ENCODE results near the gene SCIN. TPM values are rescaled to one million over a fixed set of nuclear protein-coding genes. Genes with fewer than 3 reads are reported as not detected.

SCIN gene
- total and polyA plus RNA-seq, 4 donors, result 4.5 to 24.7 (median 11.4) TPM

GRCh38 chr7:12612622-12613021 lies 42.1 kb downstream of the SCIN start:
- WGBS, 2 donors, result 65 to 73% methylated on average over 2 of the region's 2 CpGs
- Histone ChIP-seq H3K27me3 (ENCODE audit: control insufficient read depth in 3 of 3, insufficient read depth in 3 of 3, low read length in 2 of 3) (no peaks in the 10 kb centered on the region), H3K27ac (ENCODE audit: low read depth in 1 of 2, low read length in 1 of 2) (no peak overlapping the region), H3K9ac (ENCODE audit: insufficient read depth in 1 of 2, low read length in 2 of 2) (no peak overlapping the region), H3K4me1 (ENCODE audit: control insufficient read depth in 5 of 5, insufficient read depth in 5 of 5, low read length in 5 of 5) (no peaks in the 10 kb centered on the region), H3K36me3 (ENCODE audit: control insufficient read depth in 4 of 4, insufficient read depth in 4 of 4, low read length in 4 of 4) (no peaks in the 10 kb centered on the region), H3K9me3 (ENCODE audit: control insufficient read depth in 4 of 4, insufficient read depth in 3 of 4, low read length in 3 of 4) (no peaks in the 10 kb centered on the region), H3K4me3 (no peak overlapping the region)
- no peak for ATAC-seq (ENCODE audit: insufficient read depth, low FRiP score)
- no peak for TF ChIP-seq CTCF (IDR thresholded peaks at IDR 0.05; ENCODE audit: control extremely low read depth, extremely low read depth)
- no peak for DNase-seq

DNA sequence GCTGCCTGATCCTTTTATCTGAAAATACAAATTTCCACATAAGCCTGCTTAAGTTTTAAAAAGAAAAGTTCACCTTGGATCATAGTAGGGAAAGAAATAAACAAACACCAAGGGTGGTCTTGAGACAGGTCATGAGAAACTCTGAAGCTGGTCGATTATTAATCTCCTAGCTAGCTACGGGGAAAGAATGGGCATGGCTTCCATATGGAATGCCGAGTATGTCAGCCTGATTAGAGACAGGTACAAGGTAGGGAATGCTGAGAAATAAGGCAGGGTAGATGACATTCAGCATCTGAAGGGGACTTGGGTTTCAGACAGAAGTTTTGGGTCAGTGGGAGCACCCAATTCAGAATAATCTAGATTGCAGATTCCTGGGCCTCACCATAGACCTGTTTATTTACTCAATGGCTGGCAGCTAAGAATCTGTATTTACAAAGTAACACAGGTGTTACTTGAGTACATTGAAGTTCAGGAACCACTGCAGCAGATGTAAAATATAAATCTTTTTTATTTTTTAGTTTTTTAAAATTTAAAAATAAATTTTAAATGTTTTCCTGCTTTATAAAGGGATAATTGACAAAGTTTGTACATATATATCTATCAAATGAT lies 49.0 kb downstream of the SCIN start:
- Histone ChIP-seq H3K4me3 (no peak overlapping the region), H3K9ac (ENCODE audit: insufficient read depth in 1 of 2, low read length in 2 of 2) (no peak overlapping the region), H3K27me3 (ENCODE audit: control insufficient read depth in 3 of 3, insufficient read depth in 3 of 3, low read length in 2 of 3) (no peaks in the 10 kb centered on the region), H3K9me3 (ENCODE audit: control insufficient read depth in 4 of 4, insufficient read depth in 3 of 4, low read length in 3 of 4) (no peaks in the 10 kb centered on the region), H3K36me3 (ENCODE audit: control insufficient read depth in 4 of 4, insufficient read depth in 4 of 4, low read length in 4 of 4) (no peaks in the 10 kb centered on the region), H3K27ac (ENCODE audit: low read depth in 1 of 2, low read length in 1 of 2) (no peak overlapping the region), H3K4me1 (ENCODE audit: control insufficient read depth in 5 of 5, insufficient read depth in 5 of 5, low read length in 5 of 5) (peaks cover 0 to 2% (median 0%) of the 10 kb centered on the region in 5 donors)
- no peak for TF ChIP-seq CTCF (IDR thresholded peaks at IDR 0.05; ENCODE audit: control extremely low read depth, extremely low read depth)
- ATAC-seq (ENCODE audit: insufficient read depth, low FRiP score), result no peak
- 73 to 86% methylated on average over 3 of the region's 3 CpGs for WGBS, 2 donors
- DNase-seq, result no peak

GRCh38 chr7:12620371-12620770 lies 49.9 kb downstream of the SCIN start:
- DNase-seq (no peak), ATAC-seq (ENCODE audit: insufficient read depth, low FRiP score) (no peak)
- Histone ChIP-seq H3K36me3 (ENCODE audit: control insufficient read depth in 4 of 4, insufficient read depth in 4 of 4, low read length in 4 of 4) (no peaks in the 10 kb centered on the region), H3K27ac (ENCODE audit: low read depth in 1 of 2, low read length in 1 of 2) (no peak overlapping the region), H3K4me3 (no peak overlapping the region), H3K4me1 (ENCODE audit: control insufficient read depth in 5 of 5, insufficient read depth in 5 of 5, low read length in 5 of 5) (peaks cover 0 to 2% (median 0%) of the 10 kb centered on the region in 5 donors), H3K27me3 (ENCODE audit: control insufficient read depth in 3 of 3, insufficient read depth in 3 of 3, low read length in 2 of 3) (no peaks in the 10 kb centered on the region), H3K9ac (ENCODE audit: insufficient read depth in 1 of 2, low read length in 2 of 2) (no peak overlapping the region), H3K9me3 (ENCODE audit: control insufficient read depth in 4 of 4, insufficient read depth in 3 of 4, low read length in 3 of 4) (no peaks in the 10 kb centered on the region)
- TF ChIP-seq CTCF (IDR thresholded peaks at IDR 0.05; ENCODE audit: control extremely low read depth, extremely low read depth), result no peak

DNA sequence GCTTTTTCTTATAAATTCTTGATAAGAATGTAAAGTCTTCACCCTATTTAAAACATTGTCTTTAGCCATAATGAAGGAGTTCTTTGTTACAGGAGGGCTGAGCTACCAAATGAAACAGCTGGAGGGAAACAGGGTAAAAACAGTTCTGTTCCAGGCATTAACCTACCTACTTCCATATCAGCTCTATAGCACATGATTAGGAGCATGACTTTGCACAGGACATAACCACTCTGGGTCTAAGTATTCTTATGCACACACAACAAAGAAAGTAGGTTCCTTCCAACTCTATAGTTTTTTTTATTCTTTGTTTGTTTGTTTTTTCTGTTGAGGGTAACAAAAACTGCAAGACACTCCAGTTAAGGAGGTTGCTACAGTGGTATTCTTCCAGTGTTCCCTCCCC lies 52.7 kb downstream of the SCIN start:
- no peak for TF ChIP-seq CTCF (IDR thresholded peaks at IDR 0.05; ENCODE audit: control extremely low read depth, extremely low read depth)
- H3K9ac ChIP-seq (ENCODE audit: insufficient read depth in 1 of 2, low read length in 2 of 2), result no peak overlapping the region
- ATAC-seq (ENCODE audit: insufficient read depth, low FRiP score) (no peak), DNase-seq (no peak)
- no peak overlapping the region for H3K27ac ChIP-seq (ENCODE audit: low read depth in 1 of 2, low read length in 1 of 2)
- no peaks in the 10 kb centered on the region for H3K36me3 ChIP-seq (ENCODE audit: control insufficient read depth in 4 of 4, insufficient read depth in 4 of 4, low read length in 4 of 4)
- peaks cover 0 to 2% (median 0%) of the 10 kb centered on the region in 5 donors for H3K4me1 ChIP-seq (ENCODE audit: control insufficient read depth in 5 of 5, insufficient read depth in 5 of 5, low read length in 5 of 5)
- H3K27me3 ChIP-seq (ENCODE audit: control insufficient read depth in 3 of 3, insufficient read depth in 3 of 3, low read length in 2 of 3), result no peaks in the 10 kb centered on the region
- H3K9me3 ChIP-seq (ENCODE audit: control insufficient read depth in 4 of 4, insufficient read depth in 3 of 4, low read length in 3 of 4), result no peaks in the 10 kb centered on the region
- H3K4me3 ChIP-seq, result no peak overlapping the region

All from lung (tissue), 12 donors.